Liver (tissue), 9 donors: ENCODE results near the gene ZNF408. TPM values are rescaled to one million over a fixed set of nuclear protein-coding genes. Genes with fewer than 3 reads are reported as not detected.

Experiments used
- DNase-seq: peaks from one replicate; pipeline ENCODE4 v3.0.0-alpha.2; 2017; ENCODE audit warnings: low spot score
- H3K27ac ChIP-seq, 2 donors: one replicate each; pipeline ENCODE4 v1.7.0; 2013; ENCODE audit warnings: inconsistent platforms in 2 of 2, low read length in 2 of 2, control low read depth in 1 of 2, low read depth in 1 of 2, mild to moderate bottlenecking in 1 of 2
- H3K27me3 ChIP-seq, 4 donors: one replicate each; pipeline versions ENCODE4 v1.6.1 to v1.7.0; 2013; ENCODE audit warnings: low read length in 3 of 4, inconsistent platforms in 1 of 4, mild to moderate bottlenecking in 1 of 4, moderate library complexity in 1 of 4; ENCODE audit not compliant: control insufficient read depth in 4 of 4, insufficient read depth in 4 of 4
- H3K36me3 ChIP-seq, 4 donors: one replicate each; pipeline versions ENCODE4 v1.6.1 to v1.7.0; 2013; ENCODE audit warnings: low read length in 3 of 4, mild to moderate bottlenecking in 3 of 4, low read depth in 1 of 4, moderate library complexity in 1 of 4; ENCODE audit not compliant: control insufficient read depth in 4 of 4, insufficient read depth in 3 of 4
- H3K4me1 ChIP-seq, 4 donors: one replicate each; pipeline versions ENCODE4 v1.6.1 to v1.7.0; 2013; ENCODE audit warnings: low read length in 3 of 4, mild to moderate bottlenecking in 3 of 4, moderate library complexity in 1 of 4; ENCODE audit not compliant: control insufficient read depth in 4 of 4, insufficient read depth in 4 of 4
- H3K4me3 ChIP-seq, 3 donors: one replicate each; pipeline versions ENCODE4 v1.6.1 to v1.7.0; 2013; ENCODE audit warnings: low read length in 3 of 3, control low read depth in 1 of 3, low read depth in 1 of 3, mild to moderate bottlenecking in 1 of 3
- H3K9ac ChIP-seq, 2 donors: one replicate each; pipeline ENCODE4 v1.7.0; 2013; ENCODE audit warnings: low read length in 2 of 2, mild to moderate bottlenecking in 2 of 2, moderate library complexity in 2 of 2, control low read depth in 1 of 2, low read depth in 1 of 2
- H3K9me3 ChIP-seq, 4 donors: one replicate each; pipeline versions ENCODE4 v1.6.1 to v1.7.0; 2013; ENCODE audit warnings: low read length in 3 of 4; ENCODE audit not compliant: control insufficient read depth in 4 of 4
- EGR1 ChIP-seq, 2 donors: IDR thresholded peaks; 2 replicates each; pipeline ENCODE4 v1.6.1; 2016 to 2018; ENCODE audit warnings: antibody characterized with exemption in 2 of 2, low read depth in 2 of 2
- FOXA1 ChIP-seq: IDR thresholded peaks from 2 replicates; pipeline ENCODE4 v1.6.1; 2016; ENCODE audit warnings: antibody characterized with exemption
- FOXA2 ChIP-seq: IDR thresholded peaks from 2 replicates; pipeline ENCODE4 v1.6.1; 2016; ENCODE audit warnings: antibody characterized with exemption
- GABPA ChIP-seq, 2 donors: IDR thresholded peaks in 1 of 2; conservative IDR thresholded peaks in 1 of 2; 2 replicates each; pipeline ENCODE4 v1.6.1; 2016; ENCODE audit warnings: antibody characterized with exemption in 2 of 2, mild to moderate bottlenecking in 1 of 2, moderate library complexity in 1 of 2
- HNF4A ChIP-seq, 2 donors: conservative IDR thresholded peaks; 2 replicates each; pipeline ENCODE4 v1.6.1; 2016; ENCODE audit warnings: antibody characterized with exemption in 2 of 2, mild to moderate bottlenecking in 2 of 2
- HNF4G ChIP-seq: IDR thresholded peaks from 2 replicates; pipeline ENCODE4 v1.6.1; 2016; ENCODE audit warnings: antibody characterized with exemption
- JUND ChIP-seq, 2 donors: IDR thresholded peaks; 2 replicates each; pipeline ENCODE4 v1.6.1; 2016; ENCODE audit warnings: antibody characterized with exemption in 2 of 2
- NR2F2 ChIP-seq: IDR thresholded peaks from 2 replicates; pipeline ENCODE4 v1.6.1; 2016; ENCODE audit warnings: antibody characterized with exemption
- RAD21 ChIP-seq, 2 donors: IDR thresholded peaks; 2 replicates each; pipeline ENCODE4 v1.6.1; 2016; ENCODE audit warnings: antibody characterized with exemption in 2 of 2, mild to moderate bottlenecking in 2 of 2
- RXRA ChIP-seq, 2 donors: IDR thresholded peaks; 2 replicates each; pipeline ENCODE4 v1.6.1; 2017 to 2018; ENCODE audit warnings: antibody characterized with exemption in 2 of 2, mild to moderate bottlenecking in 1 of 2
- SP1 ChIP-seq: IDR thresholded peaks from 2 replicates; pipeline ENCODE4 v1.6.1; 2018; ENCODE audit warnings: antibody characterized with exemption, mild to moderate bottlenecking
- TAF1 ChIP-seq: conservative IDR thresholded peaks from 2 replicates; pipeline ENCODE4 v1.6.1; 2016; ENCODE audit warnings: antibody characterized with exemption, mild to moderate bottlenecking
- YY1 ChIP-seq: IDR thresholded peaks from 2 replicates; pipeline ENCODE4 v1.6.1; 2016; ENCODE audit warnings: antibody characterized with exemption, mild to moderate bottlenecking
- WGBS: extraction: QIAGEN DNeasy Blood & Tissue Kit; methylation state at CpG from one replicate; pipeline ENCODE4 v1.1.7; 2013; 5-methylcytosine and 5-hydroxymethylcytosine counted together
- polyA plus RNA-seq, 2 donors: library from polyadenylated mRNA; stranded (reverse) in 1 of 2; unstranded in 1 of 2; fragments of 200-250 nt in 1 of 2; fragments of >200 nt in 1 of 2; fragmentation: Nextera tagmentation in 1 of 2; extraction: Ambion mirVana in 1 of 2; gene quantifications; one replicate each; pipeline versions ENCODE4 v1.2.1 to v1.2.3, GENCODE V29; 2013 to 2015
- total RNA-seq, 2 donors: library from RNA; depleted of rRNA; stranded (reverse); fragments of >200 nt; gene quantifications; one replicate each; pipeline ENCODE4 v1.2.3, GENCODE V29; 2014
- TF ChIP-seq, protein P1 (sequence below): IDR thresholded peaks from 2 replicates; pipeline ENCODE4 v1.6.1; 2016; ENCODE audit warnings: antibody characterized with exemption
- TF ChIP-seq, protein P2 (sequence below): IDR thresholded peaks from 2 replicates; pipeline ENCODE4 v1.6.1; 2016; ENCODE audit warnings: antibody characterized with exemption
- TF ChIP-seq, protein P3 (sequence below): IDR thresholded peaks from 2 replicates; pipeline ENCODE4 v1.6.1; 2016; ENCODE audit warnings: antibody characterized with exemption
- TF ChIP-seq, protein P4 (sequence below): fragments of 150-350 bp; IDR thresholded peaks from 2 replicates; pipeline ENCODE4 v1.5.1; 2017; ENCODE audit warnings: improper control_type of control experiment, low read depth, low read length; ENCODE audit not compliant: missing input control
- TF ChIP-seq, protein P5 (sequence below): IDR thresholded peaks from 2 replicates; pipeline ENCODE4 v1.6.1; 2016; ENCODE audit warnings: antibody characterized with exemption, mild to moderate bottlenecking
- donor health status: healthy.
- donor health status: healthy.
- donor health status: healthy.
- donor health status: healthy.
- donor health status: healthy.

Gene ZNF408
- total RNA-seq (1 to 10 TPM; 3.4 to 8.4 TPM), polyA plus RNA-seq (1 to 10 TPM; 4.8 to 6.3 TPM)

DNA sequence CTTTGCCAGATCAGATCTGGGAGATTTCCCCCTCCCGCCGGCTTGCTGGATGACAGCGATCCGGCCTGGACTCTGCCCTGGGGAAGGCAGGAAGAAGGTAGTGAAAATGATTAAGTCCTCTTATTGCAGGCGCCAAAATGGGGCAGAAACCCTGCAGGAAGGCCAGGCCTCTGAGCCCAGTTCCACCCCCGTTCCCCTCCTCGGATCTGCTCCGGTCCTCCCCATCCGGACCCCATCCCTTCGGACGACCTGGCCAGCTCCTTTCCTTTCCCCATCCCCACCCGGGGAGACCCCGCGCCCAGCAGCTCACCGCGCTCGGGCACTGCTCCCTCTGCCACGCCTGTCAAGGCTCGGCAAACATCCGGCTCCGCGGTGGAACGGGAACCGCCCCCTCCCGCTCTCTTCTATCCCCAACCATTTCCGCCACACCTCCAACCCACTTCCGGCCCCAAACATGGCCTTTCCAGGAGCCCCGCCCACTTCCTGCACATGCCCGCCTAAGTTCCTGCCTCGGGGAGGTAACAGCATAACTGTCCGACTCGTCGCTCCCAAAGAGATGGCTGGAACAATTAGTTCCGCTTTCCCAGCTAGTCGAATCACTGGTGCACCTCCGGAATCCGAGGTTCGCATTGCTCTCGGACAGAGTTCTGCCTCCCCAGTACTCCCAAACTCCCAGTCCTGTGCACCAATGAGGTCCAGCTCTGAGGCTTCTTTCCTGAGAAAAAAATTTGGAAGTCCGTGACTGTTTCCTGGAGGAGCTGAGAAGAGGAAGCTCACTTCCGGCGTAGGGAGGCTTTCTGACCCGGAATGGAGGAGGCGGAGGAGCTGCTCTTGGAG lies at the start of gene ZNF408, which contains the start of gene ARHGAP1:
Gene ZNF408 (plus strand): TSS at position 791 of the 837 bp plus-strand sequence. CDS start 17 bp downstream, at position 808.
Gene ARHGAP1 (minus strand): TSS at position 379 of the 837 bp plus-strand sequence. CDS start 4,512 bp downstream, outside the sequence.
- Histone ChIP-seq H3K27me3 (no peaks in the 10 kb centered on the region), H3K36me3 (peaks cover 11 to 33% (median 26%) of the 10 kb centered on the region in 4 donors), H3K9ac (peak within 1 kb of the TSS; percentile 66 to 94), H3K4me3 (peak within 1 kb of the TSS; percentile 85 to 98 (median 93)), H3K27ac (peak within 1 kb of the TSS; percentile 85 to 94), H3K9me3 (no peaks in the 10 kb centered on the region), H3K4me1 (peaks cover 8 to 59% (median 41%) of the 10 kb centered on the region in 4 donors)
- under 1% methylated on average over 44 of the region's 44 CpGs for WGBS
- TF ChIP-seq YY1 (peak; percentile 94), EGR1 (IDR thresholded peaks at IDR 0.05; ENCODE audit: low read depth in 2 of 2) (peak; percentile 80 to 94), TAF1 (peak; percentile 72), RXRA (IDR thresholded peaks at IDR 0.05) (peak; percentile 46 to 69), RAD21 (IDR thresholded peaks at IDR 0.05) (peak in 1 of 2 donors; percentile 44), SP1 (peak; percentile 79), FOXA1 (peak; percentile 60), HNF4G (peak; percentile 15), JUND (IDR thresholded peaks at IDR 0.05) (peak in 1 of 2 donors; percentile 16), FOXA2 (peak; percentile 23), GABPA (IDR thresholded peaks at IDR 0.05 in 1 of 2, conservative IDR thresholded peaks at IDR 0.05 in 1 of 2) (peak; percentile 98 to 99), NR2F2 (peak; percentile 81), HNF4A (conservative IDR thresholded peaks at IDR 0.05) (peak; percentile 50 to 58)
- TF ChIP-seq, protein P1, sequence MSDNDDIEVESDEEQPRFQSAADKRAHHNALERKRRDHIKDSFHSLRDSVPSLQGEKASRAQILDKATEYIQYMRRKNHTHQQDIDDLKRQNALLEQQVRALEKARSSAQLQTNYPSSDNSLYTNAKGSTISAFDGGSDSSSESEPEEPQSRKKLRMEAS, result peak; percentile 99
- TF ChIP-seq, protein P2, sequence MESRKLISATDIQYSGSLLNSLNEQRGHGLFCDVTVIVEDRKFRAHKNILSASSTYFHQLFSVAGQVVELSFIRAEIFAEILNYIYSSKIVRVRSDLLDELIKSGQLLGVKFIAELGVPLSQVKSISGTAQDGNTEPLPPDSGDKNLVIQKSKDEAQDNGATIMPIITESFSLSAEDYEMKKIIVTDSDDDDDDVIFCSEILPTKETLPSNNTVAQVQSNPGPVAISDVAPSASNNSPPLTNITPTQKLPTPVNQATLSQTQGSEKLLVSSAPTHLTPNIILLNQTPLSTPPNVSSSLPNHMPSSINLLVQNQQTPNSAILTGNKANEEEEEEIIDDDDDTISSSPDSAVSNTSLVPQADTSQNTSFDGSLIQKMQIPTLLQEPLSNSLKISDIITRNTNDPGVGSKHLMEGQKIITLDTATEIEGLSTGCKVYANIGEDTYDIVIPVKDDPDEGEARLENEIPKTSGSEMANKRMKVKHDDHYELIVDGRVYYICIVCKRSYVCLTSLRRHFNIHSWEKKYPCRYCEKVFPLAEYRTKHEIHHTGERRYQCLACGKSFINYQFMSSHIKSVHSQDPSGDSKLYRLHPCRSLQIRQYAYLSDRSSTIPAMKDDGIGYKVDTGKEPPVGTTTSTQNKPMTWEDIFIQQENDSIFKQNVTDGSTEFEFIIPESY, result peak; percentile 83
- TF ChIP-seq, protein P3, sequence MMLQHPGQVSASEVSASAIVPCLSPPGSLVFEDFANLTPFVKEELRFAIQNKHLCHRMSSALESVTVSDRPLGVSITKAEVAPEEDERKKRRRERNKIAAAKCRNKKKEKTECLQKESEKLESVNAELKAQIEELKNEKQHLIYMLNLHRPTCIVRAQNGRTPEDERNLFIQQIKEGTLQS, result no peak
- TF ChIP-seq, protein P4, sequence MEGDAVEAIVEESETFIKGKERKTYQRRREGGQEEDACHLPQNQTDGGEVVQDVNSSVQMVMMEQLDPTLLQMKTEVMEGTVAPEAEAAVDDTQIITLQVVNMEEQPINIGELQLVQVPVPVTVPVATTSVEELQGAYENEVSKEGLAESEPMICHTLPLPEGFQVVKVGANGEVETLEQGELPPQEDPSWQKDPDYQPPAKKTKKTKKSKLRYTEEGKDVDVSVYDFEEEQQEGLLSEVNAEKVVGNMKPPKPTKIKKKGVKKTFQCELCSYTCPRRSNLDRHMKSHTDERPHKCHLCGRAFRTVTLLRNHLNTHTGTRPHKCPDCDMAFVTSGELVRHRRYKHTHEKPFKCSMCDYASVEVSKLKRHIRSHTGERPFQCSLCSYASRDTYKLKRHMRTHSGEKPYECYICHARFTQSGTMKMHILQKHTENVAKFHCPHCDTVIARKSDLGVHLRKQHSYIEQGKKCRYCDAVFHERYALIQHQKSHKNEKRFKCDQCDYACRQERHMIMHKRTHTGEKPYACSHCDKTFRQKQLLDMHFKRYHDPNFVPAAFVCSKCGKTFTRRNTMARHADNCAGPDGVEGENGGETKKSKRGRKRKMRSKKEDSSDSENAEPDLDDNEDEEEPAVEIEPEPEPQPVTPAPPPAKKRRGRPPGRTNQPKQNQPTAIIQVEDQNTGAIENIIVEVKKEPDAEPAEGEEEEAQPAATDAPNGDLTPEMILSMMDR, result no peak
- TF ChIP-seq, protein P5, sequence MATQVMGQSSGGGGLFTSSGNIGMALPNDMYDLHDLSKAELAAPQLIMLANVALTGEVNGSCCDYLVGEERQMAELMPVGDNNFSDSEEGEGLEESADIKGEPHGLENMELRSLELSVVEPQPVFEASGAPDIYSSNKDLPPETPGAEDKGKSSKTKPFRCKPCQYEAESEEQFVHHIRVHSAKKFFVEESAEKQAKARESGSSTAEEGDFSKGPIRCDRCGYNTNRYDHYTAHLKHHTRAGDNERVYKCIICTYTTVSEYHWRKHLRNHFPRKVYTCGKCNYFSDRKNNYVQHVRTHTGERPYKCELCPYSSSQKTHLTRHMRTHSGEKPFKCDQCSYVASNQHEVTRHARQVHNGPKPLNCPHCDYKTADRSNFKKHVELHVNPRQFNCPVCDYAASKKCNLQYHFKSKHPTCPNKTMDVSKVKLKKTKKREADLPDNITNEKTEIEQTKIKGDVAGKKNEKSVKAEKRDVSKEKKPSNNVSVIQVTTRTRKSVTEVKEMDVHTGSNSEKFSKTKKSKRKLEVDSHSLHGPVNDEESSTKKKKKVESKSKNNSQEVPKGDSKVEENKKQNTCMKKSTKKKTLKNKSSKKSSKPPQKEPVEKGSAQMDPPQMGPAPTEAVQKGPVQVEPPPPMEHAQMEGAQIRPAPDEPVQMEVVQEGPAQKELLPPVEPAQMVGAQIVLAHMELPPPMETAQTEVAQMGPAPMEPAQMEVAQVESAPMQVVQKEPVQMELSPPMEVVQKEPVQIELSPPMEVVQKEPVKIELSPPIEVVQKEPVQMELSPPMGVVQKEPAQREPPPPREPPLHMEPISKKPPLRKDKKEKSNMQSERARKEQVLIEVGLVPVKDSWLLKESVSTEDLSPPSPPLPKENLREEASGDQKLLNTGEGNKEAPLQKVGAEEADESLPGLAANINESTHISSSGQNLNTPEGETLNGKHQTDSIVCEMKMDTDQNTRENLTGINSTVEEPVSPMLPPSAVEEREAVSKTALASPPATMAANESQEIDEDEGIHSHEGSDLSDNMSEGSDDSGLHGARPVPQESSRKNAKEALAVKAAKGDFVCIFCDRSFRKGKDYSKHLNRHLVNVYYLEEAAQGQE, result peak; percentile 76
- DNase-seq, result peak; percentile 99
